Measurements from ENCODE around the gene PATJ.

PATJ gene

DNA sequence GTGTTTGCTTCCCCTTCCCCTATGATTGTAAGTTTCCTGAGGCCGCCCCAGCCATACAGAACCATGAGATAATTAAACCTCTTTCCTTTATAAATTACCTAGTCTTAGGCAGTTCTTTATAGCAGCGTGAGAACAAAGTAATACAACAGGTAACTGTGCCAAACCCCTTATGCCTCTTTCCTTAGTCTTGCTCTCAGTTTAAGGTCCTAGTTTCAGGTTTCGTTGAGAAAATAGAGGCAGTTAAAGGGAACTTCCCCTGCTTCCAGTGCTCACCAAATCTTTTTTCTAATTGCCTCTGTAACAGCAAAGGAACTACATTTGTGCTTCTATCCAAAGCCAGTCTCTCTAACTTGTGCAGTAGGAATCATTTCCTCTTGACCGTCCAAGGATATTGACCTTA, 164.8 kb downstream of the PATJ start:
- H3K4me3 ChIP-seq (ENCODE audit: low read depth, low read length) = no peak overlapping the region
- H3K27me3 ChIP-seq (ENCODE audit: control insufficient read depth, insufficient read depth, low read length) = no peaks in the 10 kb centered on the region
- no peak overlapping the region for H3K9ac ChIP-seq (ENCODE audit: low read depth, low read length)
- no peaks in the 10 kb centered on the region for H3K36me3 ChIP-seq (ENCODE audit: control insufficient read depth, insufficient read depth, low read length)
- no peaks in the 10 kb centered on the region for H3K9me3 ChIP-seq (ENCODE audit: control insufficient read depth, insufficient read depth, low read length)
- H3K4me1 ChIP-seq (ENCODE audit: control insufficient read depth, insufficient read depth, low read length) = no peaks in the 10 kb centered on the region

DNA sequence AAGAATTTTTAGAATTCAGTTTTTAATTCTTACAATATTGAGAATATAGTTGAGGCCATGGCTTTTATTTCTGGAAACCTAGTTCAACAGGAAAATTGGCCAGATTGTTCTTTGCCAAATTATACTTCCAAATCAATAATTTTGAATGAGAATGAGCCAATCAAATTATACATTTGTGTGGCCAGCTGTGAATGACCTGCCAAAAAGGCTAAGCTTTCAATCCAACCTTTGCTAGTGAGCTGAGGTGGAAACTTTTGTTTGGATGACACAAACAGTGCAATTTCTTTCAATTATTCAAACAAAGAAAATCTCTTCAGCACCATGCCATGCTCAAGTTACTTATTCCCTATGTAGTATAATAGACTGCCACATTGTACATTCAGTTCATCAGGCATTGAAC, 167.8 kb downstream of the PATJ start:
- Histone ChIP-seq H3K9me3 (ENCODE audit: control insufficient read depth, insufficient read depth, low read length) (no peaks in the 10 kb centered on the region), H3K4me3 (ENCODE audit: low read depth, low read length) (no peak overlapping the region), H3K4me1 (ENCODE audit: control insufficient read depth, insufficient read depth, low read length) (no peaks in the 10 kb centered on the region), H3K9ac (ENCODE audit: low read depth, low read length) (no peak overlapping the region), H3K36me3 (ENCODE audit: control insufficient read depth, insufficient read depth, low read length) (no peaks in the 10 kb centered on the region), H3K27me3 (ENCODE audit: control insufficient read depth, insufficient read depth, low read length) (no peaks in the 10 kb centered on the region)

DNA sequence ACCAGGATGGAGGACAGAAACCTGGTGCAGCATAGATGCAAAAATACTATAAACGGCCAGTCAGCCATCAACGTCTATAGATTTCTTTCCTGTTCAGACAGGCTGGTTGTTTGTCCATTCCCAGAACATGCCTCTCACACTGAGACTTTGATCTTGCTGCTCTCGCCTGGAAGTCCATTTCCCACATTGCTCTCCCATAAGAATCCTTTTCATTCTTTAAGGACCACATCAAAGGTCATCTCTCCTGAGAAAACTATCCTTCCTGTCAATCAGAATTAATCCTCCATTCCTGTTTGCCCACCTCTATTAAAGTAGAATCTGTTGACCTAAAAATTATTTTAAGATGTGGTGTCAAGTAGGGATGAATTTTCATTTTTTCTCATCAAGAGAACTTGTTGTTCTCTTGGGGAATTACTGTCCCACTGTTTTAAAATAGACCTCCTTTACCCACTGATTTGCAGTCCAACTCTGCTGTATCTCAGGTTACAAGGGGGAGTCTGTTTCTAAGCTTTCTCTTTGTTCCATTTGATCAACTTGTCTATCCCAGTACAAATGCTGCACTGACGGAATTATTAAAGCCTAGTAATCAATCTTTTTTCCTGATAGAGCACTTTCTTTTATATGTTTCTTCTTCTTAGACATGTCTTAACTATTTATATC, 172.7 kb downstream of the PATJ start:
- no peak overlapping the region for H3K9ac ChIP-seq (ENCODE audit: low read depth, low read length)
- H3K9me3 ChIP-seq (ENCODE audit: control insufficient read depth, insufficient read depth, low read length) = no peaks in the 10 kb centered on the region
- H3K36me3 ChIP-seq (ENCODE audit: control insufficient read depth, insufficient read depth, low read length) = no peaks in the 10 kb centered on the region
- no peak overlapping the region for H3K4me3 ChIP-seq (ENCODE audit: low read depth, low read length)
- H3K4me1 ChIP-seq (ENCODE audit: control insufficient read depth, insufficient read depth, low read length) = no peaks in the 10 kb centered on the region
- no peaks in the 10 kb centered on the region for H3K27me3 ChIP-seq (ENCODE audit: control insufficient read depth, insufficient read depth, low read length)

DNA sequence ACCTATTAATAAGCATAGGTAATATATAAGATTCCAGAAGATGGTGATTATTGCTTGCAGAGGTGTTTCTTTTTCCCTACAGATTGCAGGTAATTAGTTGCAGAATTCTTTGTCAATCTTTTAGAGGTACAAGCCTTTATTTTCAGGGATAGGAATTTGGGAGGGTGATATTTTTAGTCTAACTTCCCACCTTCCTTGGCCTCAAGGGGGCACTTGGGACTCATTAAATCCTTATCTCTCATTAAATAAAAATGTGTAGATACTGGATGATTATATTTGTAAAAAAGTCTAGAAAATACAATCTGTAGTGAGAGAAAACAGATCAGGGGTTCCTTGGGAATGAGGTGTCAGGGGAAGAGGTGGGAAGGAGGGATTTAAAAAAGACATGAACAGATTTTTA, 179.2 kb downstream of the PATJ start:
- Histone ChIP-seq H3K36me3 (ENCODE audit: control insufficient read depth, insufficient read depth, low read length) (no peaks in the 10 kb centered on the region), H3K4me3 (ENCODE audit: low read depth, low read length) (no peak overlapping the region), H3K9me3 (ENCODE audit: control insufficient read depth, insufficient read depth, low read length) (no peaks in the 10 kb centered on the region), H3K9ac (ENCODE audit: low read depth, low read length) (no peak overlapping the region), H3K4me1 (ENCODE audit: control insufficient read depth, insufficient read depth, low read length) (no peaks in the 10 kb centered on the region), H3K27me3 (ENCODE audit: control insufficient read depth, insufficient read depth, low read length) (no peaks in the 10 kb centered on the region)

DNA sequence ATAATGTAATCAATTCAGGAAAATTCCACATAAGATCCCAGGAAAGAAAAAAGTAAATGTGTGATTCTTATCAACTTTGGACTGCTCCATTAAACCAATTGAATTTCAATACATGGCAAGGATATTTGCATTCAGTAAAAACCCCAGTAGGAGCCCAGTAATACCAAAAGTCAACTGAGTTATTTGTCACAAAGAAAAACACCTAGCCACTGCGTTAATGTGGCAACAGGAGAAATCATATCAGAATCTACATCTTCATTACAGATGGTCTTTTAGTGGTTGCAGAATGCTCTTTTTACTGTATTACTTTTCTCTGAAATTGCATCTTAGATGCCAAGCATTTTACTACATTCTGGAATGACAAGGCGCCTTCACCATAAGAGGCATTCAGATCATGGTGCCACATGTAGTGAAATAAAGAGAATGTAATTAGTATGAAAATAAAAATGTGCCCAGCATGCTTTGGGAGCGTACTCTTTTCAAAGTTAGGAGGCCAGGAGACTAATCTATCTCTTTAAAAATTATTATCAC, 180.7 kb downstream of the PATJ start:
- Histone ChIP-seq H3K9ac (ENCODE audit: low read depth, low read length) (no peak overlapping the region), H3K27me3 (ENCODE audit: control insufficient read depth, insufficient read depth, low read length) (no peaks in the 10 kb centered on the region), H3K9me3 (ENCODE audit: control insufficient read depth, insufficient read depth, low read length) (no peaks in the 10 kb centered on the region), H3K4me3 (ENCODE audit: low read depth, low read length) (no peak overlapping the region), H3K4me1 (ENCODE audit: control insufficient read depth, insufficient read depth, low read length) (no peaks in the 10 kb centered on the region), H3K36me3 (ENCODE audit: control insufficient read depth, insufficient read depth, low read length) (no peaks in the 10 kb centered on the region)

DNA sequence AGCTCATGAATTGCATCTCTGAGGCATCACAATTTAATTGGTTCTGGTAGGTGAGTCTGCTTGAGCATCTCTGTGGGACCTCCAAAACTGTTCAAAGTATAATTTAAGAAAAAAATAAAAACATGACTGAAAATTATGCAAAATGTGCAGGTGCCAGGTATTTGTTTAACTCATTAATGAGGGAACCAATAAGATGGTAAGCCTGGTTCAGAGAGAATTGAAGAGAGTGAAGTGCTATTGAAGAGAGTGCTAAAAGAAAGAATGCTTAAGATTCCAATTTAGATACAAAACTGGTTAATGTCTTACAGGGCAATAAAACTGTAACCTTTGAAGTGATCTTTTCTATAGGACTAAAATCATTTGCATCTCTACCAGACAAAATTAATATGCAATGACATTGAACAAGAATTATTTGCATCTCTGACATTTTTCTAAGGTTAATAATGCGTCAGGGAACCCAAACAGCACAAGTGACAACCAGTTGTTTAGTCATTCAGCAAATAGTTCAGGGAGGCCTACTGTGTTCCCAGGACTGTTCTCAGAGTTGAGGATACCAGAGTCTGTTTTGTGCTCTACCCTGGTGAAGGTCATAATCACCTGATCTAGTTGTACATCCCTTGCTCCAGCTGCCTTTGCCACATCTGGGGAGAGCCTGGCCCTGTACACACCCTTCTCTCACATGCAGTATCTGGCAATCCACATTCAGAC, 183.5 kb downstream of the PATJ start:
- no peaks in the 10 kb centered on the region for H3K9me3 ChIP-seq (ENCODE audit: control insufficient read depth, insufficient read depth, low read length)
- no peaks in the 10 kb centered on the region for H3K27me3 ChIP-seq (ENCODE audit: control insufficient read depth, insufficient read depth, low read length)
- H3K9ac ChIP-seq (ENCODE audit: low read depth, low read length) = no peak overlapping the region
- peaks cover 6% of the 10 kb centered on the region for H3K4me1 ChIP-seq (ENCODE audit: control insufficient read depth, insufficient read depth, low read length)
- no peak overlapping the region for H3K4me3 ChIP-seq (ENCODE audit: low read depth, low read length)
- H3K36me3 ChIP-seq (ENCODE audit: control insufficient read depth, insufficient read depth, low read length) = no peaks in the 10 kb centered on the region

DNA sequence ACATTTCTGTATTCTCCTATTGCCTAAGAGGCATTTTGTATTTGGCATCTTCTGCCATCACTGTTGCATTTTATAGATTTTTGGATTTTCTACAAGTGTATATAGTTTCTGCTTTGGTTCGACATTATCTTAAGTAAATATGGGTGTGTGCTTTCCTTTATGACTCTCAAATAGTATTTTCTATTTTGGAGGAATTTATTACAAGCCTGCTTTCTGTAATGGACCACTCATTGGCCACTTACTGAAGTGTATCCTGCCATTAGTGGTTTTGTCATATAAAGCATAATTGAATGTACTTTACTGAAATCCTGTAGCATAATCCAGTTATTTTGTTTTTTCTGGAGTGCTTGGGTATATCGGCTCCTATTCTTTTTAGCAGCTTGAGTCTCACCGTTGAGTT, 184.3 kb downstream of the PATJ start:
- Histone ChIP-seq H3K36me3 (ENCODE audit: control insufficient read depth, insufficient read depth, low read length) (no peaks in the 10 kb centered on the region), H3K4me1 (ENCODE audit: control insufficient read depth, insufficient read depth, low read length) (peaks cover 6% of the 10 kb centered on the region), H3K9ac (ENCODE audit: low read depth, low read length) (no peak overlapping the region), H3K9me3 (ENCODE audit: control insufficient read depth, insufficient read depth, low read length) (no peaks in the 10 kb centered on the region), H3K27me3 (ENCODE audit: control insufficient read depth, insufficient read depth, low read length) (no peaks in the 10 kb centered on the region), H3K4me3 (ENCODE audit: low read depth, low read length) (no peak overlapping the region)

DNA sequence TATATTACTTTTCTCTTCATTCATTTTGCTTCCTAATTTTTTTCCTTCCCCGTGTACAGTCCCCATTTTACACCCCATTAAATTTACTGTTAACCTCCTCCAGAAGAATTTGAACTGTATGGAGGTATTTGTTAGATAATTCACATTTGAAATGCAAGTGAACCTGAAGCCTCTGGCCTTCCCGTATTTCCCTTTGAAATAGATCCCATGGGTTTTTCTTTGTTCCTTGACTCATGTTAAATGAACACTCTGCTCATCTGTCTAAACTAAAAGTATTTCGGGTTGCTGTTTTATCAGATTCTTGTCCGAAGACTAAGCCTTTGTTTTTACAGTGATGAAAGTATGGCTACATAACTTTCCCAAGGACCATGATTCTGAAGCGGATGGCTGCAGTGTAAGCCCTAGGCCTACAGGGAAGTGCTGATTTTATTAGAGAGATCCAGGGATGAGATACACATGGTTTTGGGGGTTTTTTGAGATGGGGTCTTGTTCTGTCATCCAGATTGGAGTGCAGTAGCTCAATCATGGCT, 187.9 kb downstream of the PATJ start:
- no peaks in the 10 kb centered on the region for H3K9me3 ChIP-seq (ENCODE audit: control insufficient read depth, insufficient read depth, low read length)
- peaks cover 6% of the 10 kb centered on the region for H3K4me1 ChIP-seq (ENCODE audit: control insufficient read depth, insufficient read depth, low read length)
- no peak overlapping the region for H3K4me3 ChIP-seq (ENCODE audit: low read depth, low read length)
- no peaks in the 10 kb centered on the region for H3K36me3 ChIP-seq (ENCODE audit: control insufficient read depth, insufficient read depth, low read length)
- H3K27me3 ChIP-seq (ENCODE audit: control insufficient read depth, insufficient read depth, low read length) = no peaks in the 10 kb centered on the region
- no peak overlapping the region for H3K9ac ChIP-seq (ENCODE audit: low read depth, low read length)

DNA sequence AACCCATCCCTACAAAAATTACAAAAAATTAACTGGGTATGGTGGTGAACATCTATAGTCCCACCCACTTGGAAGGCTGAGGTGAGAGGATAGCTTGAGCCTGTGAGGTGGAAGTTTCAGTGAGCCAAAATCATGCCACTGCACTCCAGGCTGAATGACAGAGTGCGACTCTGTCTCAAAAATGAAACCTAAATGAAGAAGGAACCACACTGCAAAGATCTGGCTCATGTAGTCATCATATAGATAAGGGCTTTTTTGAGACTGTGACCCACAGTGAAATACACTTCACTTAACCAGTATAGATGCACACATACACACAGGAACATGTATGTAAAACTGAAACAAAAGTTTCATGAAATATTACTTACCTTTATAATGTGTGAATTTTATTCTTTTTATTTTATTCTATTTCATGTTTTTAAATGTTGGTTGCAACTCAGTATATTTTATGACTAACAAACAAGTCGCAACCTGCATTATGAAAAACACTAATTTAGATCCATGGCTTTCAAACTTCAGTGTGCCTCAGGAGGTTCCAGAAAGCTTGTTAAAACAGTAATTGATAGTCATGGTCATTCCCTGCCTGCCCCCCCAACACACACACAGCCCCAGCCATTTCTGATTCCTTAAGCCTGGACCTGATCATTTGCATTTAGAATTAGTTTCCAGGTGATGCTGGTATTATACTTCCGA, 189.5 kb downstream of the PATJ start:
- H3K36me3 ChIP-seq (ENCODE audit: control insufficient read depth, insufficient read depth, low read length) = no peaks in the 10 kb centered on the region
- peaks cover 6% of the 10 kb centered on the region for H3K4me1 ChIP-seq (ENCODE audit: control insufficient read depth, insufficient read depth, low read length)
- H3K27me3 ChIP-seq (ENCODE audit: control insufficient read depth, insufficient read depth, low read length) = no peaks in the 10 kb centered on the region
- no peaks in the 10 kb centered on the region for H3K9me3 ChIP-seq (ENCODE audit: control insufficient read depth, insufficient read depth, low read length)
- no peak overlapping the region for H3K4me3 ChIP-seq (ENCODE audit: low read depth, low read length)
- H3K9ac ChIP-seq (ENCODE audit: low read depth, low read length) = no peak overlapping the region

DNA sequence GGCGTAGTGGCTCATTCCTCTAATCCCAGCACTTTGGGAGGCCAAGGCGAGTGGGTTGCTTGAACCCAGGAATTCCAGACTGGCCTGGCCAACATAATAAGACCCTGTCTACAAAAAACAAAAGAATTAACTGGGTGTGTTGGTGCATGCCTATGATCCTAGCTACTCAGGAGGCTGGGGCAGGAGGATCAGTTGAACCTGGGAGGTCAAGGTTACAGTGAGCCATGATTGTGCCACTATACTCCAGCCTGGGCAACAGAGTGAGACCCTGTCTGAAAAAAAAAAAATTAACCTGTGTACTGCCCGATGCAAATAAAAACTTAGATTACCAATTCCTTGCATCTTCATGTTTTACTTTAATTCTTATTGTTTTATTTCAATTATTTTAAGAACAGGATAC, 193.2 kb downstream of the PATJ start:
- no peaks in the 10 kb centered on the region for H3K4me1 ChIP-seq (ENCODE audit: control insufficient read depth, insufficient read depth, low read length)
- no peaks in the 10 kb centered on the region for H3K9me3 ChIP-seq (ENCODE audit: control insufficient read depth, insufficient read depth, low read length)
- no peak overlapping the region for H3K4me3 ChIP-seq (ENCODE audit: low read depth, low read length)
- no peaks in the 10 kb centered on the region for H3K36me3 ChIP-seq (ENCODE audit: control insufficient read depth, insufficient read depth, low read length)
- H3K9ac ChIP-seq (ENCODE audit: low read depth, low read length) = no peak overlapping the region
- H3K27me3 ChIP-seq (ENCODE audit: control insufficient read depth, insufficient read depth, low read length) = no peaks in the 10 kb centered on the region

DNA sequence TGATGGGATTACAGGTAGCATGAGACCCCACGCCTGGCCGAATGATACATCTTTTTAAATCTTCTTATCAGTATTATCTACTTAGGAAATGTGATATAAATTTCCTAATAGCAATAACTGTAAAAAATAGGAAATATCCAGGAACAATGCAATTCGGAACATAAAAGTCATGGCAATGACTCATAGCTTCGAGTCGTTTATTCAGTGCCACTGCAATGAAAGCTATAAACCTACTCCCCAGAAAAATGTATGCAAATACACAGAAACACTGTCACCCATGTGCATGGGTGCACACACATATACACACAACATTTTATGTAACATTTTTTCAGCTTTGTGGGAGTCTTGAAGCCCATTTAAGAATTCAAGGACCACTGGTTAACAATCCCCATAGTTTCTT, 194.6 kb downstream of the PATJ start:
- Histone ChIP-seq H3K36me3 (ENCODE audit: control insufficient read depth, insufficient read depth, low read length) (no peaks in the 10 kb centered on the region), H3K9ac (ENCODE audit: low read depth, low read length) (no peak overlapping the region), H3K4me3 (ENCODE audit: low read depth, low read length) (no peak overlapping the region), H3K27me3 (ENCODE audit: control insufficient read depth, insufficient read depth, low read length) (no peaks in the 10 kb centered on the region), H3K9me3 (ENCODE audit: control insufficient read depth, insufficient read depth, low read length) (no peaks in the 10 kb centered on the region), H3K4me1 (ENCODE audit: control insufficient read depth, insufficient read depth, low read length) (no peaks in the 10 kb centered on the region)
